Measurements from ENCODE around the gene SYT13.

GRCh38 chr11:45232341-45233080 lies 53.6 kb downstream of the SYT13 start:
- TF ChIP-seq, protein P1, sequence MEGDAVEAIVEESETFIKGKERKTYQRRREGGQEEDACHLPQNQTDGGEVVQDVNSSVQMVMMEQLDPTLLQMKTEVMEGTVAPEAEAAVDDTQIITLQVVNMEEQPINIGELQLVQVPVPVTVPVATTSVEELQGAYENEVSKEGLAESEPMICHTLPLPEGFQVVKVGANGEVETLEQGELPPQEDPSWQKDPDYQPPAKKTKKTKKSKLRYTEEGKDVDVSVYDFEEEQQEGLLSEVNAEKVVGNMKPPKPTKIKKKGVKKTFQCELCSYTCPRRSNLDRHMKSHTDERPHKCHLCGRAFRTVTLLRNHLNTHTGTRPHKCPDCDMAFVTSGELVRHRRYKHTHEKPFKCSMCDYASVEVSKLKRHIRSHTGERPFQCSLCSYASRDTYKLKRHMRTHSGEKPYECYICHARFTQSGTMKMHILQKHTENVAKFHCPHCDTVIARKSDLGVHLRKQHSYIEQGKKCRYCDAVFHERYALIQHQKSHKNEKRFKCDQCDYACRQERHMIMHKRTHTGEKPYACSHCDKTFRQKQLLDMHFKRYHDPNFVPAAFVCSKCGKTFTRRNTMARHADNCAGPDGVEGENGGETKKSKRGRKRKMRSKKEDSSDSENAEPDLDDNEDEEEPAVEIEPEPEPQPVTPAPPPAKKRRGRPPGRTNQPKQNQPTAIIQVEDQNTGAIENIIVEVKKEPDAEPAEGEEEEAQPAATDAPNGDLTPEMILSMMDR (IDR thresholded peaks at IDR 0.05) = no peak
- TF ChIP-seq EP300 (IDR thresholded peaks at IDR 0.05) (no peak), POLR2A (IDR thresholded peaks at IDR 0.05) (no peak), POLR2AphosphoS5 (IDR thresholded peaks at IDR 0.05) (no peak)
